CD4-positive, alpha-beta T cell treated with Interleukin-15 for 4 hours (primary cell): ENCODE measurements around the gene ZNF132.
"Not testable (repeated sequence)": the region's sequence is repeated elsewhere in the genome, so short reads cannot be mapped to it uniquely, and the experiment has no call there.

Experiments
- DNase-seq: peaks from one replicate; pipeline ENCODE4 v3.0.0-alpha.2; 2020; ENCODE audit warnings: low spot score

Gene ZNF132

GRCh38 chr19:58466760-58467589 lies 27.0 kb upstream of the ZNF132 start, which contains the start of gene ZNF324:
TSS of gene ZNF324 (plus strand) at chr19:58467080. CDS start at chr19:58469186, 2,106 bp downstream.
- DNase-seq = peak; percentile 96

- no peak for DNase-seq
Observed at GRCh38 chr19:58466089-58466759, 26.3 kb upstream of the ZNF132 start.

- no peak for DNase-seq
Observed at GRCh38 chr19:58460039-58460438, 20.1 kb upstream of the ZNF132 start.

GRCh38 chr19:58456111-58456510 lies 16.2 kb upstream of the ZNF132 start:
- DNase-seq = no peak

- DNase-seq = no peak
Observed at GRCh38 chr19:58455306-58455705, 15.4 kb upstream of the ZNF132 start.

- DNase-seq = no peak
Observed at GRCh38 chr19:58453743-58454142, 13.8 kb upstream of the ZNF132 start.

- DNase-seq = peak; percentile 97
Observed at GRCh38 chr19:58451358-58452101, 11.6 kb upstream of the ZNF132 start, which contains the start of gene ZNF324B. TSS of gene ZNF324B (plus strand) at chr19:58451622. CDS start at chr19:58453702, 2,080 bp downstream.

- no peak for DNase-seq
Observed at GRCh38 chr19:58450856-58451357, 11.0 kb upstream of the ZNF132 start.

- not testable (repeated sequence) for DNase-seq
Observed at GRCh38 chr19:58449980-58450379, 10.0 kb upstream of the ZNF132 start.

- not testable (repeated sequence) for DNase-seq
Observed at GRCh38 chr19:58448860-58449259, 8.9 kb upstream of the ZNF132 start.

GRCh38 chr19:58442986-58443385 lies 3.0 kb upstream of the ZNF132 start:
- DNase-seq = not testable (repeated sequence)

- no peak for DNase-seq
Observed at GRCh38 chr19:58440556-58440955, 603 bp upstream of the ZNF132 start.

GRCh38 chr19:58434217-58434616 lies 5.7 kb downstream of the ZNF132 start:
- DNase-seq = no peak

GRCh38 chr19:58429745-58430144 lies 10.2 kb downstream of the ZNF132 start:
- no peak for DNase-seq

- DNase-seq = no peak
Observed at GRCh38 chr19:58428617-58429016, 11.3 kb downstream of the ZNF132 start.

GRCh38 chr19:58417071-58417470 lies 22.9 kb downstream of the ZNF132 start:
- no peak for DNase-seq

- no peak for DNase-seq
Observed at GRCh38 chr19:58416604-58417003, 23.3 kb downstream of the ZNF132 start.

GRCh38 chr19:58409010-58409790 lies 30.8 kb downstream of the ZNF132 start:
- no peak for DNase-seq

GRCh38 chr19:58408152-58409009 lies 31.6 kb downstream of the ZNF132 start, which contains the start of gene ZNF584:
TSS of gene ZNF584 (plus strand) at chr19:58408649. CDS start at chr19:58409148, 499 bp downstream.
- peak; percentile 94 for DNase-seq

- DNase-seq = no peak
Observed at GRCh38 chr19:58407658-58408151, 32.2 kb downstream of the ZNF132 start.
